NB4 (cell line): ENCODE measurements around the gene BTNL8.

Experiments used
- CTCF ChIP-seq: IDR thresholded peaks from one replicate; pipeline ENCODE4 v1.5.1; 2012; ENCODE audit warnings: low read depth, low read length
- POLR2A ChIP-seq: IDR thresholded peaks from 2 replicates; pipeline ENCODE4 v1.6.1; 2011; ENCODE audit warnings: mild to moderate bottlenecking; ENCODE audit not compliant: insufficient read length; ENCODE audit errors: extremely low read depth
- TF ChIP-seq, protein P1 (sequence below): IDR thresholded peaks from 2 replicates; pipeline ENCODE4 v1.6.1; 2011; ENCODE audit warnings: low read depth, low read length

- TF ChIP-seq CTCF (no peak), POLR2A (no peak)
- TF ChIP-seq, protein P1, sequence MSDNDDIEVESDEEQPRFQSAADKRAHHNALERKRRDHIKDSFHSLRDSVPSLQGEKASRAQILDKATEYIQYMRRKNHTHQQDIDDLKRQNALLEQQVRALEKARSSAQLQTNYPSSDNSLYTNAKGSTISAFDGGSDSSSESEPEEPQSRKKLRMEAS = no peak
These were observed 39.3 kb downstream of the BTNL8 start for GRCh38 chr5:180938294-180938693.
